ENCODE measurements around the gene RBM26. TPM values are rescaled to one million over a fixed set of nuclear protein-coding genes. Genes with fewer than 3 reads are reported as not detected.
"Not testable (repeated sequence)": the region's sequence is repeated elsewhere in the genome, so short reads cannot be mapped to it uniquely, and the experiment has no call there.

Gene RBM26
- total RNA-seq, 2 experiments from 2014 or later = 54.8 to 57.7 TPM

GRCh38 chr13:79359064-79359463 lies 47.0 kb downstream of the RBM26 start:
- H3K4me1 Mint-ChIP-seq (ENCODE audit: low read depth) = peaks cover 20% of the 10 kb centered on the region
- ChIA-PET CTCF (interaction anchor here (1.0 kb wide), 2 partner anchors 32 to 36 kb away, joined by 3 to 4 read pairs; no protein-coding TSS in a partner anchor), POLR2A (interaction anchor here (0.6 to 1.2 kb wide), 2 partner anchors 33 to 39 kb away, joined by 3 to 4 read pairs; no protein-coding TSS in a partner anchor)
- DNase-seq = no peak
- H3K27ac Mint-ChIP-seq = no peak overlapping the region
- peaks cover 42% of the 10 kb centered on the region for H3K36me3 Mint-ChIP-seq
- no peaks in the 10 kb centered on the region for H3K9me3 Mint-ChIP-seq
- intact Hi-C loops (cut with micrococcal nuclease) = no loop called here
- no peaks in the 10 kb centered on the region for H3K27me3 Mint-ChIP-seq
- no peak overlapping the region for H3K4me3 Mint-ChIP-seq

GRCh38 chr13:79354285-79354684 lies 51.8 kb downstream of the RBM26 start:
- Mint-ChIP-seq H3K4me1 (ENCODE audit: low read depth) (peaks cover 5% of the 10 kb centered on the region), H3K9me3 (no peaks in the 10 kb centered on the region), H3K27me3 (no peaks in the 10 kb centered on the region), H3K27ac (no peak overlapping the region), H3K36me3 (peaks cover 42% of the 10 kb centered on the region), H3K4me3 (no peak overlapping the region)
- POLR2A ChIA-PET = no interaction called here
- intact Hi-C loops (cut with micrococcal nuclease) = no loop called here
- CTCF ChIA-PET = no interaction called here
- DNase-seq = no peak

- CTCF ChIA-PET = no interaction called here
- Mint-ChIP-seq H3K9me3 (no peaks in the 10 kb centered on the region), H3K4me1 (ENCODE audit: low read depth) (peaks cover 5% of the 10 kb centered on the region), H3K4me3 (no peak overlapping the region), H3K36me3 (peaks cover 38% of the 10 kb centered on the region), H3K27ac (no peak overlapping the region), H3K27me3 (no peaks in the 10 kb centered on the region)
- intact Hi-C loops (cut with micrococcal nuclease) = no loop called here
- DNase-seq = no peak
- POLR2A ChIA-PET = no interaction called here
These were observed 52.4 kb downstream of the RBM26 start for GRCh38 chr13:79353693-79354092.

- Mint-ChIP-seq H3K4me1 (ENCODE audit: low read depth) (peaks cover 12% of the 10 kb centered on the region), H3K9me3 (no peaks in the 10 kb centered on the region), H3K4me3 (no peak overlapping the region), H3K27me3 (no peaks in the 10 kb centered on the region), H3K36me3 (peaks cover 33% of the 10 kb centered on the region), H3K27ac (no peak overlapping the region)
- DNase-seq = no peak
- ChIA-PET CTCF (no interaction called here), POLR2A (no interaction called here)
- intact Hi-C loops (cut with micrococcal nuclease) = no loop called here
These were observed 53.9 kb downstream of the RBM26 start for GRCh38 chr13:79352107-79352506.

GRCh38 chr13:79349608-79350007 lies 56.4 kb downstream of the RBM26 start:
- H3K9me3 Mint-ChIP-seq; POLR2A ChIA-PET; DNase-seq; H3K4me3 Mint-ChIP-seq; H3K27me3 Mint-ChIP-seq; H3K27ac Mint-ChIP-seq; intact Hi-C loops (cut with micrococcal nuclease): not testable (repeated sequence)
- CTCF ChIA-PET = interaction anchor here (1.3 kb wide), 1 partner anchor 42 kb away, joined by 6 read pairs; no protein-coding TSS in a partner anchor
- Mint-ChIP-seq H3K4me1 (ENCODE audit: low read depth) (peaks cover 18% of the 10 kb centered on the region), H3K36me3 (peaks cover 31% of the 10 kb centered on the region)

GRCh38 chr13:79349011-79349410 lies 57.0 kb downstream of the RBM26 start:
- Mint-ChIP-seq H3K4me3 (no peak overlapping the region), H3K27ac (no peak overlapping the region), H3K36me3 (peaks cover 29% of the 10 kb centered on the region), H3K27me3 (no peaks in the 10 kb centered on the region), H3K4me1 (ENCODE audit: low read depth) (peaks cover 18% of the 10 kb centered on the region), H3K9me3 (no peaks in the 10 kb centered on the region)
- POLR2A ChIA-PET = no interaction called here
- CTCF ChIA-PET = no interaction called here
- no peak for DNase-seq
- intact Hi-C loops (cut with micrococcal nuclease) = no loop called here

GRCh38 chr13:79346300-79346914 lies 59.6 kb downstream of the RBM26 start:
- DNase-seq = no peak
- H3K9me3 Mint-ChIP-seq = no peaks in the 10 kb centered on the region
- H3K36me3 Mint-ChIP-seq = peaks cover 23% of the 10 kb centered on the region
- POLR2A ChIA-PET = no interaction called here
- intact Hi-C loops (cut with micrococcal nuclease) = no loop called here
- peaks cover 14% of the 10 kb centered on the region for H3K4me1 Mint-ChIP-seq (ENCODE audit: low read depth)
- no peak overlapping the region for H3K27ac Mint-ChIP-seq
- CTCF ChIA-PET = interaction anchor here (0.8 kb wide), 1 partner anchor 77 kb away, joined by 3 read pairs; no protein-coding TSS in a partner anchor
- H3K27me3 Mint-ChIP-seq = no peaks in the 10 kb centered on the region
- no peak overlapping the region for H3K4me3 Mint-ChIP-seq

- intact Hi-C loops (cut with micrococcal nuclease) = no loop called here
- H3K9me3 Mint-ChIP-seq = no peaks in the 10 kb centered on the region
- no peak overlapping the region for H3K27ac Mint-ChIP-seq
- H3K27me3 Mint-ChIP-seq = no peaks in the 10 kb centered on the region
- H3K36me3 Mint-ChIP-seq = peaks cover 25% of the 10 kb centered on the region
- DNase-seq = no peak
- CTCF ChIA-PET = no interaction called here
- POLR2A ChIA-PET = no interaction called here
- no peak overlapping the region for H3K4me3 Mint-ChIP-seq
- H3K4me1 Mint-ChIP-seq (ENCODE audit: low read depth) = peaks cover 3% of the 10 kb centered on the region
These were observed 64.9 kb downstream of the RBM26 start for GRCh38 chr13:79341202-79341601.

GRCh38 chr13:79340490-79340889 lies 65.6 kb downstream of the RBM26 start:
- H3K4me3 Mint-ChIP-seq = no peak overlapping the region
- no peaks in the 10 kb centered on the region for H3K9me3 Mint-ChIP-seq
- ChIA-PET CTCF (interaction anchor here (1.0 kb wide), 1 partner anchor 18 kb away, joined by 4 read pairs; no protein-coding TSS in a partner anchor), POLR2A (no interaction called here)
- H3K4me1 Mint-ChIP-seq (ENCODE audit: low read depth) = peaks cover 3% of the 10 kb centered on the region
- intact Hi-C loops (cut with micrococcal nuclease) = no loop called here
- no peak for DNase-seq
- no peaks in the 10 kb centered on the region for H3K27me3 Mint-ChIP-seq
- peaks cover 30% of the 10 kb centered on the region for H3K36me3 Mint-ChIP-seq
- H3K27ac Mint-ChIP-seq = no peak overlapping the region

- Mint-ChIP-seq H3K27me3 (no peaks in the 10 kb centered on the region), H3K4me1 (ENCODE audit: low read depth) (no peaks in the 10 kb centered on the region), H3K4me3 (no peak overlapping the region), H3K27ac (no peak overlapping the region), H3K36me3 (peaks cover 38% of the 10 kb centered on the region), H3K9me3 (no peaks in the 10 kb centered on the region)
- intact Hi-C loops (cut with micrococcal nuclease) = no loop called here
- ChIA-PET CTCF (no interaction called here), POLR2A (no interaction called here)
- DNase-seq = no peak
These were observed 67.7 kb downstream of the RBM26 start for GRCh38 chr13:79338343-79338742.

- Mint-ChIP-seq H3K27me3 (no peaks in the 10 kb centered on the region), H3K4me3 (no peak overlapping the region), H3K9me3 (no peaks in the 10 kb centered on the region), H3K27ac (no peak overlapping the region), H3K36me3 (peaks cover 40% of the 10 kb centered on the region), H3K4me1 (ENCODE audit: low read depth) (no peaks in the 10 kb centered on the region)
- ChIA-PET CTCF (no interaction called here), POLR2A (no interaction called here)
- no peak for DNase-seq
- intact Hi-C loops (cut with micrococcal nuclease) = no loop called here
These were observed 69.1 kb downstream of the RBM26 start for GRCh38 chr13:79336966-79337365.

- peaks cover 18% of the 10 kb centered on the region for H3K36me3 Mint-ChIP-seq
- CTCF ChIA-PET = no interaction called here
- peaks cover 3% of the 10 kb centered on the region for H3K4me1 Mint-ChIP-seq (ENCODE audit: low read depth)
- POLR2A ChIA-PET = no interaction called here
- no peaks in the 10 kb centered on the region for H3K27me3 Mint-ChIP-seq
- no peak overlapping the region for H3K4me3 Mint-ChIP-seq
- no peak for DNase-seq
- intact Hi-C loops (cut with micrococcal nuclease) = no loop called here
- H3K27ac Mint-ChIP-seq = no peak overlapping the region
- H3K9me3 Mint-ChIP-seq = no peaks in the 10 kb centered on the region
These were observed 77.5 kb downstream of the RBM26 start for GRCh38 chr13:79328510-79328909.

- intact Hi-C loops (cut with micrococcal nuclease) = loop anchor here (5.0 kb wide), 1 partner anchor 67 kb away; no protein-coding TSS in a partner anchor
- H3K4me1 Mint-ChIP-seq (ENCODE audit: low read depth) = peaks cover 10% of the 10 kb centered on the region
- no peaks in the 10 kb centered on the region for H3K27me3 Mint-ChIP-seq
- H3K9me3 Mint-ChIP-seq = no peaks in the 10 kb centered on the region
- POLR2A ChIA-PET = no interaction called here
- peaks cover 18% of the 10 kb centered on the region for H3K36me3 Mint-ChIP-seq
- DNase-seq = no peak
- CTCF ChIA-PET = no interaction called here
- no peak overlapping the region for H3K27ac Mint-ChIP-seq
- no peak overlapping the region for H3K4me3 Mint-ChIP-seq
These were observed 85.6 kb downstream of the RBM26 start for GRCh38 chr13:79320433-79320832.
